OCI-LY3 (cell line): ENCODE measurements around the gene PELI1.

Experiments
- H2AFZ ChIP-seq: fragments of 200-600, 300-600 bp; shearing (Covaris generic); 2 replicates; pipeline ENCODE4 v1.6.0; 2014; ENCODE audit warnings: antibody characterized with exemption, low read depth, low read length
- H3K27ac ChIP-seq: fragments of 200-600, 300-600 bp; sonication (generic); 2 replicates; pipeline ENCODE4 v1.5.1; 2014; ENCODE audit warnings: mild to moderate bottlenecking, low read length, moderate library complexity, mixed read lengths
- H3K27me3 ChIP-seq: fragments of 200-600, 300-600 bp; sonication (generic); 2 replicates; pipeline ENCODE4 v1.6.1; 2014; ENCODE audit warnings: low read depth, low read length, mixed read lengths
- H3K36me3 ChIP-seq: fragments of 200-600, 300-600 bp; sonication (generic); replicated peaks from 2 replicates; pipeline ENCODE3; 2014; ENCODE audit warnings: low read depth, low read length, mixed read lengths
- H3K4me1 ChIP-seq: fragments of 300-600, 200-600 bp; sonication (generic); 2 replicates; pipeline ENCODE4 v1.6.1; 2014; ENCODE audit warnings: low read length, mixed read lengths
- H3K4me2 ChIP-seq: fragments of 200-600, 300-600 bp; sonication (generic); 2 replicates; pipeline ENCODE4 v1.6.1; 2014; ENCODE audit warnings: low read length, mixed read lengths
- H3K4me3 ChIP-seq: fragments of 300-600, 200-600 bp; sonication (generic); 2 replicates; pipeline ENCODE4 v1.5.1; 2014; ENCODE audit warnings: antibody characterized with exemption, mild to moderate bottlenecking, low read length, moderate library complexity
- H3K79me2 ChIP-seq: fragments of 300-600, 200-600 bp; shearing (Covaris generic); 2 replicates; pipeline ENCODE4 v1.6.1; 2014; ENCODE audit warnings: mild to moderate bottlenecking, low read length, mixed read lengths
- H3K9ac ChIP-seq: fragments of 300-600, 200-600 bp; shearing (Covaris generic); 2 replicates; pipeline ENCODE4 v1.6.0; 2014; ENCODE audit warnings: mild to moderate bottlenecking, low read length, moderate library complexity
- H3K9me3 ChIP-seq: fragments of 200-600, 300-600 bp; shearing (Covaris generic); 2 replicates; pipeline ENCODE4 v1.6.1; 2014; ENCODE audit warnings: low read length, mixed read lengths; ENCODE audit not compliant: insufficient read depth
- H4K20me1 ChIP-seq: fragments of 200-600, 300-600 bp; sonication (generic); 2 replicates; pipeline ENCODE4 v1.6.1; 2016; ENCODE audit warnings: low read length, mixed read lengths; ENCODE audit not compliant: insufficient read depth
- EZH2phosphoT487 ChIP-seq: fragments of 200-600 bp; shearing (Covaris generic); IDR thresholded peaks from 2 replicates; pipeline ENCODE4 v1.6.1; 2018; ENCODE audit warnings: antibody characterized with exemption, mixed run types, low read depth
- TF ChIP-seq, protein P1 (sequence below): fragments of 200-600, 300-600 bp; sonication (generic); IDR thresholded peaks from 2 replicates; pipeline ENCODE4 v1.5.1; 2014; ENCODE audit warnings: antibody characterized with exemption, low read length, low read depth

Gene PELI1

DNA sequence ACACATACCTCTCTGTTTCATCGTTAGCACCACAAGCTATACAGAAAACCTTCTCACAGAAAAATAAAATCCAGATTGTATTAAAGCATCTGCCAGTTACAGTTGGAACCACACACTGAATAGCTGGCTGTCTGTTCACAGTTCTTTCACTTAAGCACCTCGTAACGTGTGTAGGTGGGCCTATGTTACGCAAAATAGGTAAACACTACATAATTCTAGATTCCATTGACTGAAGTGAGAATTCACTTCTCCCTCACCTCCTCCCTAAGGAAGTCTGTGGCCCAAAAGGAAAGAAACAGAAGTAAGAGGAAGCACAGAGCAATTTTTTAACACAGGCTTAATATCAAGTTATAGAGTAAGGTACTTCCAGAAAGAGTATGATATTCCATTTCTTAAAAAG, 24.9 kb downstream of the PELI1 start:
- H3K79me2 ChIP-seq = peaks cover 91% of the 10 kb centered on the region

DNA sequence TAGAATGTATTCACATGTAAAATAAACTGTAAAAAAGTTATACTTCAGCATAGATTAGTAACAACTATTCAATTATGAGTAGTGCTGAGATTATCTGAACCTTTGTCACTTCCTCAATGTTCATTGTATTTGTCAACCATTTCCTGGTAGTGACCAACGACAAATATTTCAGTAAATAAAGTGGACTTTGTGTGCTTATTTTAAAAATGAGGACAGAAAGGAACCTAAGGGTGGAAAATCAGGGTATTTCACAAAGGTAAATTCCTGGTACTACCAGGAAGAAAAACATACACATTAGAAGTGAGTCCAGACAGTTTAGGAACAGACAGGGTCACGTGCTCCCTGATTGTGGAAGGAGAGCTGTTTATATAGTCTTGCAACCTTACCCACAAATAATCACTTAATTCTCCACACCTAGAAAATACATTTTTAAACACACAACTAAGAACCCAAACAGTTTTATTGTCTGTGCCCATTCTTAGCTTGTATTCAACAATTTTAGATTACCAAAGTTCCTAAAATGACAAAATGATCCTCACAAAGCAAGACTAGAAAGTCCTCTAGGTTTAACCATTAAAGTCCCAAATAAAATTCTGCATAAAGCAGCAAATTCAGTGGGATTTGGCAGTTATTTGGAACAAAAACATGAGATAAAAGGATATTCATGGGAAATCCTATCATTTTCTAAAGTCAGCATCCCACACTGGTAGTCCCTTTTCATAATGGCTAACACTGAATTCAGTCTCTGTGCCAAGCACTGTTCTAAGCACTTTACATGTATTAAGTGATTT, 28.2 kb downstream of the PELI1 start:
- Histone ChIP-seq H3K27ac (0 out of 2 replicates have a peak overlapping the region, but pooled peaks have one; percentile 55), H2AFZ (no peak overlapping the region), H3K79me2 (peaks cover 95% of the 10 kb centered on the region), H3K9ac (no peak overlapping the region), H3K27me3 (no peaks in the 10 kb centered on the region), H3K36me3 (peaks cover 3% of the 10 kb centered on the region), H3K9me3 (no peaks in the 10 kb centered on the region), H4K20me1 (peaks cover 74% of the 10 kb centered on the region), H3K4me2 (peak overlapping the region; percentile 60; the same call in 1 of the 2 replicates), H3K4me3 (no peak overlapping the region), H3K4me1 (peaks cover 66% of the 10 kb centered on the region)
- no peak for TF ChIP-seq EZH2phosphoT487
- TF ChIP-seq, protein P1, sequence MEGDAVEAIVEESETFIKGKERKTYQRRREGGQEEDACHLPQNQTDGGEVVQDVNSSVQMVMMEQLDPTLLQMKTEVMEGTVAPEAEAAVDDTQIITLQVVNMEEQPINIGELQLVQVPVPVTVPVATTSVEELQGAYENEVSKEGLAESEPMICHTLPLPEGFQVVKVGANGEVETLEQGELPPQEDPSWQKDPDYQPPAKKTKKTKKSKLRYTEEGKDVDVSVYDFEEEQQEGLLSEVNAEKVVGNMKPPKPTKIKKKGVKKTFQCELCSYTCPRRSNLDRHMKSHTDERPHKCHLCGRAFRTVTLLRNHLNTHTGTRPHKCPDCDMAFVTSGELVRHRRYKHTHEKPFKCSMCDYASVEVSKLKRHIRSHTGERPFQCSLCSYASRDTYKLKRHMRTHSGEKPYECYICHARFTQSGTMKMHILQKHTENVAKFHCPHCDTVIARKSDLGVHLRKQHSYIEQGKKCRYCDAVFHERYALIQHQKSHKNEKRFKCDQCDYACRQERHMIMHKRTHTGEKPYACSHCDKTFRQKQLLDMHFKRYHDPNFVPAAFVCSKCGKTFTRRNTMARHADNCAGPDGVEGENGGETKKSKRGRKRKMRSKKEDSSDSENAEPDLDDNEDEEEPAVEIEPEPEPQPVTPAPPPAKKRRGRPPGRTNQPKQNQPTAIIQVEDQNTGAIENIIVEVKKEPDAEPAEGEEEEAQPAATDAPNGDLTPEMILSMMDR = no peak

More for the DNA sequence above, 24.9 kb downstream of the PELI1 start:
- no peaks in the 10 kb centered on the region for H3K27me3 ChIP-seq
- H3K4me2 ChIP-seq = no peak overlapping the region
- TF ChIP-seq, protein P1 = no peak
- TF ChIP-seq EZH2phosphoT487 = no peak
- H3K9ac ChIP-seq = no peak overlapping the region
- H2AFZ ChIP-seq = no peak overlapping the region
- H3K4me3 ChIP-seq = no peak overlapping the region
- H3K9me3 ChIP-seq = no peaks in the 10 kb centered on the region
- H4K20me1 ChIP-seq = peaks cover 79% of the 10 kb centered on the region
- peaks cover 14% of the 10 kb centered on the region for H3K36me3 ChIP-seq
- H3K4me1 ChIP-seq = peaks cover 51% of the 10 kb centered on the region
- no peak overlapping the region for H3K27ac ChIP-seq

DNA sequence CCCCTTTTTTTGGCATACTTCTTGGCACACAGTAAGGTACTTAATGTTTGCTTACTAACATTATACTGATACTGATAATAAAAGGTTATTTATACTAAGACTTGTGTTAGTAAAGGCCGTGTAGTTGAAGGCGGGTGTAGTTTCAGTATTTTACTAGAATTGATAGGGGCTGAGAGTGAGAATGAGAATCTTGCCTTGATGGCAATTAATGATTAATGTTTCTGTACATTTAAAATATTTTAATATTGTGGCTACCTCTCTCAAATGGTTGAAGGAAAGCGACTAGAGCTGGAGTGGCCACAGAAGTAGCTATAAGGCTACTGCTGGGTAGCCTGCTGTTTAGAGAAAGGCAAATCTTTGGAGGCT, 29.3 kb downstream of the PELI1 start:
- Histone ChIP-seq H3K36me3 (no peaks in the 10 kb centered on the region), H3K9ac (no peak overlapping the region), H3K4me3 (no peak overlapping the region), H4K20me1 (peaks cover 65% of the 10 kb centered on the region), H3K4me2 (peak overlapping the region; percentile 60), H3K27ac (peak overlapping the region; percentile 55), H3K9me3 (no peaks in the 10 kb centered on the region), H3K79me2 (peaks cover 95% of the 10 kb centered on the region), H3K4me1 (peaks cover 73% of the 10 kb centered on the region), H3K27me3 (no peaks in the 10 kb centered on the region), H2AFZ (no peak overlapping the region)
- TF ChIP-seq EZH2phosphoT487 = no peak
- TF ChIP-seq, protein P1 = no peak

DNA sequence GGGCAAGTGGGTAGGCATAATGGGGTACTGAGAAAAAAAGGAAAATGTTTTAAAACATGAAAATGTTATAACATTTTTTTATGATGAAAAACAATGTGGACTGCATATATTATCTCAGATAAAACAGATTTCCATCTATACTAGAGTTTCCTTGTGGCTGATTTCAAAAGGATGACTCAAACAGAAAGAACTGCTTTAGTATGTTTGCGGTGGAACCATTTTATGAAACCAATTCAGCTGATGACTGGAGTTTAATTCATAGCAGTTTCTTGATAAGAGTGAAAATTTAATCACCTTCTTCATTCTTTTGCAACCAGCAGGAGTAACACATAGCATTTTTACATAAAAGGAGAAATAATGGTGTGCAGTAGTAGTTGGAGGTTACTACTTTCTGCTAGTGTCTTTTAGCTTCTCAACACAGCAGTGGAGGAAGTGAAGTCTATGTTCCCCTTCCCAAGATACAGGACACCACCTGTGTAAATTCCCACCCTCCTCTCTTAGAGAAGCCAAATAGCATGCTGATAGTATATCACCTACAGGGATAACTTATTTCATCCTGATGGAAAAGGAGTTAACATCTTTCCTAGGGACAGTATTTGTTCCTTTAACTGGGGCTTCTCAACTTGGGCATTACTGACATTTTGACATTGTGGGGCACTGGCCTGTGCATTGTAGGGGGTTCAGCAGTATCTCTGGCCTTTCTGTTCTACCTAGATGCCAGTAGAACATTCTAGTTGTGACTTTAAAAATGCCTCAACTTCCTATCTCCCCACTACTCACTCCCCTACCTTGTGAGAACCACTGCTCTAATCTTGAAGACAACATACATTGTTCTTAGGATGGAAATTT, 29.9 kb downstream of the PELI1 start:
- Histone ChIP-seq H3K36me3 (no peaks in the 10 kb centered on the region), H3K4me2 (peak overlapping the region; percentile 60), H3K9me3 (no peaks in the 10 kb centered on the region), H3K4me3 (peak overlapping the region; percentile 31), H3K4me1 (peaks cover 73% of the 10 kb centered on the region), H2AFZ (no peak overlapping the region), H3K9ac (no peak overlapping the region; the same call in 1 of the 2 replicates), H3K27ac (peak overlapping the region; percentile 55), H4K20me1 (peaks cover 59% of the 10 kb centered on the region), H3K27me3 (no peaks in the 10 kb centered on the region), H3K79me2 (peaks cover 95% of the 10 kb centered on the region)
- TF ChIP-seq EZH2phosphoT487 = no peak
- TF ChIP-seq, protein P1 = no peak
